NCI-H2029 (cell line): ENCODE data around the gene RIT2.

Source experiments
- DNase-seq: peaks from one replicate; lab custom pipeline; 2025; lab: John Stamatoyannopoulos, UW

The RIT2 gene

DNA sequence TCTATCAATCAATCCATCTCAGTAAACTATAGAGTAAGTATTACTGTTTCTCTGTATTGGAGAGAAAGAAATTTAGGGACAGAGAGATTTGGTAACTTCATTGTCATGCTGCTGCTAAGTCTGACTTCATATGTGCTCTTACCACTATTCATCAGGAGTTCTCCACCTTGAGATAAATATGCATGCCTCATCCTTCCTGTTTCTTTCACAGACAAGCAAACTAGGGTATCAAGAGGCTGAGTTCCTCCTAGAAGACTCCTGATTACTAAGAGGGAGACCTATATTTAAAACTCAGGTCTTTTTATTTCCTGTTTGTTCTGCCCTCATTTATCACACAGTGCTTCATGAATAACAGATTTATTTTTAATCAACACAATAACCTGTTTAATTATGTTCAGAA is 34.1 kb downstream of the RIT2 start:
- no peak for DNase-seq

- no peak for DNase-seq
These were observed 34.8 kb downstream of the RIT2 start for GRCh38 chr18:43080671-43081070.

DNA sequence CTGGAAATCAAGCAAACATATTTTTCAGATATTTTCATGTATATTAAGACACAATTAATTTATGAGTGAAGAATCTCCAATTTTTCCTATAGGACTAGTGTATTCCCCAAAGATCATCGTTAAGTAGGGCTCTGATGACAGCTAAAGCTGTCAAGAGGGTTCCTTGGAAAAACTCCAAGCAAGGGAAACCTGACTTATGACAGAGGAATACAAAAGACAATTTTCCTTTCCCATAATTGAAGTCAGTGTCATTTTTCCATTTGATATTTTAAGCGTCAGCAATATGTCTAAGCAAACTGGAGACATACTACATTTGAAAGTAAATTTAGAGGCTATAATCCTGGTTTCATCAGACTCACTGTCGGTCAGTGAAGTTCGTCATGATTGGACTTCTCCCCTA is 36.1 kb downstream of the RIT2 start:
- DNase-seq, result no peak

DNA sequence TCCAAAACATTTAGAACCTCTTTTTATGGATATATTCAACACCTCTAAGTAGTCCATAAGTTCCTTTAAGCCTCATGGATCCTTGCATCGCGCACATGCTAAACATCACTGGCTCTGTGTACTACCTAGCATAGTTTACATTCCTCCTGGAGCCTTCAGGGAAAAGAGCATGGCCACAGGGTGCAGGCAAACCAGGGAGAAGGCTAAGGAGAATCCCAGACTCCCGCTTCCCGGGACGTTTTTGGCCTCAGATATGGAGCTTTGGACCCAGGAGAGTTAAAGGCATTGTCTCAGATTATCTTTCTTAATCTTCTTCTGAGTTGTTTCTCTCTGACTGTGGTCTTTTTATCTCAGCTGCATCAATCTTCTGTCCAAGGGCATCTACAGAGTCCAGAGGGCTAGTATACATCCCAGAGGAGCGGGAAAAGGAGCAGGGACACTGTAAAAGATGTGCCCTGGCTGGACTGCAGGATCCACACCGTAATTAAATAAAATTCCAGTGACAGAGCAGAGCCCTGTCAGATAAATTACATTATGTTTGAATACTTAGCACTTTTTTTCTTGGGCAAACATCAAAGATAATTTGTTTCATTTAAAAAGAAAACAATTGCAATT is 36.9 kb downstream of the RIT2 start:
- no peak for DNase-seq

DNA sequence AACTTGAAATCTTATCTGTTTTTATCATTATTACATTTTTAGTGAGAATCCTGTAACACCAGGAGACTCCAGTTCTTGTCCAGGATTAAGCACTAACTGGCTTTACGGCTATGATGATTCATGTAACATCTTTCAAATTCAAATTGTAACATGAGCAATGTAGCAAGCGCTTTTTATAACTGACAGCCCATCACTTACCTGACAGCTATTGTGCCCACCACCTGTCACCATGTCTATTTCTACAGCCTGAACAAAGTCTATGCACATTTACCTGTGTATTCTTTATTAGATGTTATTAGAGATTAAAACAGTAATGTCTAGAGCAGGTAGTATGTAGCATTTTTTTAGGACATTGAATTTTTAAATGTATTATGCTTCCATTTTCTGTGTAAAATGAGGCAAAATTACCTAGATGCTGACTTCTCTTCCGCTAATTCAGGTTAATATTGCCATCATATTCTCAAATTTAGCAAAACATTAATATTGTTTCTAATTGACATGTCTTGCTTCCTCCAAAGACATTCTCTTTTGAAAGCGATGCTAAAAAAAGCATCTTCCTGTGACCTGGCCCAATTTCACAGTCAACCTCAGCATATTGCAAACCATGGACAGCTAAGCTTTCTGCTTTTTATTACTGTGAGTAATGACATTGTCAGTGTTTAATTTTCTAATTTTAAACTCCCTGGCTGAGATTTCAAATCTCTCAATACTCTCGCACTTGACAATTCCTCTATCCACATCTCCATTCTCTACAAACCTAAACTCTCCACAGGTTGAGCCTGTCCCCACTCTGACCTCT is 37.8 kb downstream of the RIT2 start:
- no peak for DNase-seq

- no peak for DNase-seq
These were observed 41.7 kb downstream of the RIT2 start for GRCh38 chr18:43073771-43074170.

DNA sequence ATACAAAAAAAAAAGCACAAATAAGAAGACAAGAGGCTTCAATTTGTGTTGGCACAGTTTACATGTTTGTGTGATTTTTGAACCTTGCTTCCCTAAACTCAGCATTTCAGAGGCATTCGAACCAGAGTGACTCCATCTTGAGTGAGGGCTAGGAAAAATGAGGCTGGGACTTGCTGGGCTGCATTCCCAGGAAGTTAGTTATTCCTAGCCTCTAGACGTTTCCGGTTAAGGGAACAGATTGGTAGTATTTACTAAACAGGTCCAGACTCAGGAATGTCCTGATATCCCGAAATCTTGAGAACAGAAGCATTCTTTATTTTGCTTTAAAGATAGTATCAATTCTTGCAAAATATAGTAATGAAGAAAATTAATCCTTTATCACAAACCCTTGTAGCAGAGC is 46.7 kb downstream of the RIT2 start:
- no peak for DNase-seq

DNA sequence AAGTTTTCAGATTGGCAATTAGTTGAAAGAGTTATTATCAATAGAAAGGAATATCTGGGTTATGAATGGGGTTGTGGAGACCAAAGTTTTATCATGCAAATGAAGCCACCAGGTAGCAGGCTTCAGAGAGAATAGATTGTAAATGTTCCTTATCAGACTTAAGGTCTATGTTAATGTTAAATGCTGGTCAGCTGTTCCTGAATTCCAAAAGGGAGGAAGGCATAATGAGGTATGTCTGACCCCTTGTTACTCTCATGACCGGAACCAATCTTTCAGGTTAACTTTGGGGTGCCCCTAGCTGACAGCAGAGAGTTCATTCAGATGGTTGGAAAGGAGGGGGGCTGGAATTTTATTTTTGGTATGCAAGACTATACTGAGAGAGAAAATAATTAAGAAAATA is 47.9 kb downstream of the RIT2 start:
- DNase-seq, result no peak

GRCh38 chr18:43061816-43062215 is 53.7 kb downstream of the RIT2 start:
- DNase-seq, result no peak

DNA sequence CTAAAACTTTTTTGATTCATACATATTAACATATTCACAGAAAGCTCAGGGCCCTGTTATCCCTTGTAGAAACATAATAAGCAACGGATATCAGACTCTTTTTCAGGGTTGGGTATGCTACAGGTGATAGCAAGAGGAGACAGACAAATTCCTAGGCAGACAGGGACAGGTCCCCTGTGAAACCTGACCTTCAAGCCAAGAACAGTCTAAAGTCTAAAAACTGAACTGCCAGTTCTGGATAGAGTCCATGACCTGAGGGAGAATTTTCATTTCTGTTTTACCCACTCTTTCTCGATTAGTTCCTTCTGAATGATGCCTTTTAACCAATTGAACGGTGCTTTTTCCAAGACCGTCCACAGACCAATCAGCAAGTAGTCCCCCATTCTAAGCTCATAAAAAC is 54.2 kb downstream of the RIT2 start:
- no peak for DNase-seq

GRCh38 chr18:43060020-43060419 is 55.5 kb downstream of the RIT2 start:
- no peak for DNase-seq

DNA sequence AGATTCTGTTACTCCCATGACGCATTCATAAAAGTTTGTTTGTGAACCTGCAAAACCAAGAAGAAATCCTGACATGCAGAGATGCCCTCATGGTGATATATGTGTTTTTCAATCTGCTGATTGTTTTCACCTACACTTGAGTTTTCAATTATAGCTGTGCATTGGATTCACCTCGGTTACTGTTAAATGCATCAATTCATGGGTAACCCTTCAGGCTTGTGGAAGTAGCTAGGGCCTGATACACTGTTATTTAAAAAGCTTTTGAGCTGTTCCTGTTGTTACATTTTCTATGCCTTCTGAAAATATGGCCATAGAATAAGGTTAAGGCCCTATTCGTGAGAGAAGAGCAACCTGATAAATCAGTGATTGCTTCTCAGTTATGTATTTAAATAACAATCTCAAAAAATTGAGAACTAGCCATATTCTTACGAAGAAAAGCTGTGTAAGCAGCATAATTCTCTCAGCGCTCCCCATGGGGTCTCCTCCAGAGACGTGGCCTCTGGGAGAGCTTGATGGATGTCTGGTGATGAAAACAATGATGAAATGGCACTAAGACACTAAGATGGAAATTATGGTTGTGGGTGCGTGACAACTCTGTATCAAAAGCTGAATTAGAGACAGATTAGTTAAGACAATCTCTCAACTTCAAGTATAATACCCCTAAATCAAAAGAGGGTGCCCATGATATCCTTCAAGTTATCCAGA is 60.5 kb downstream of the RIT2 start:
- DNase-seq, result no peak

DNA sequence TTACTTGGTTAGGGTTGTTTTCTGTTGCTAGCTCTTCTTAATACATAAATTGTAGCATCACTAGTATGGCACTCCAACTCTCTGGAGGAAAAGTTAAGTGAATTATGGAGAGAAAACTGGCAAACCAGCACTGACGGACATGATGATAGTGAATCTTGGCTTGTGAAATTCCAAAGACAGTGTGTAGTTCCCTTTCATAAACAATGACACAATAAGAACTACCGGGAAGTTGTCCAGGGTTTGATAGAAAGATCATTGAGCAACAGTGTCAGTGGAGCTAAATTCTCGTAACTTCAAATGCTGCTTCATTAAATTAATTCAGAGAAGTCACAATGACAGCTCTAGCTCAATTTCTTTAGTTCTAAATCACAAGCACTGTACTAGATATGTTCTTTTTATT is 66.5 kb downstream of the RIT2 start:
- no peak for DNase-seq

DNA sequence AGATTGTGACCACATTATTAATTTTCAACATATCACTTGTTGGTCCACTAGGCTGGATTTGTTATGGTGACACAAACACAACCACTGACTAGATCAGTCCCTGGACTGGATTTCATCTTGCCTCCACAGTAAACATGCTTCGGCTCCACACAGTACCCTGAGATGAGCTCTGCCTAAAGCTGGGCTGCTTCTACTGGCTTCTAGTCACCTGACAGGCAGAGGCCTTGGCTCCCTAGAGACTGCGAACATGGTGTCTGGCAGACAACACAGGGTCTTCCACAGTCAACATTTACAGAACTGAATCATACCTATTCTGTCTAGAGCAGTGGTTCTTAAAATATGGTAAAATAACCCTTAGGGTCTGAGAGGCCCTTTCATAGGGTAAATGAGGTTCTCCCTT is 69.2 kb downstream of the RIT2 start:
- no peak for DNase-seq

- no peak for DNase-seq
These were observed 71.9 kb downstream of the RIT2 start for GRCh38 chr18:43043626-43044025.

GRCh38 chr18:43040281-43040680 is 75.2 kb downstream of the RIT2 start:
- DNase-seq, result no peak

- no peak for DNase-seq
These were observed 80.6 kb downstream of the RIT2 start for GRCh38 chr18:43034683-43035500.

DNA sequence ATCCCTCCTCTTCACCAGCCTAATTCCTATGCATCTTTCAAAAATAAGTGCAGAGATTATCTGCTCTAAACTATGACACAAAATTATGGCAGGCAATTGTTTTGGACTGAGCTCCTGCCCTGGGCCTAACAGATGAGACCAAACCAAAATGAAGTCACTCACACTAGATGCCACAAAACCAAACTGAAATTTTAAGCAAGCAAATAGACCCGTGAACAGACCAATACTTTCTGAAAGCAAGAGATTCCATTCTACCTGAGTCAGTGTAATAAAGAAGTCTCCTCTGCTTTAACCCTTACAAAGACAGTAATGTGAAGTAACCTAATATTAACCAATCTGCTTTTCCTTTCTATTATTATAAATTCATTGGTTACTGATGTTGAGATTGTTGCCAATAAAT is 84.3 kb downstream of the RIT2 start:
- no peak for DNase-seq

DNA sequence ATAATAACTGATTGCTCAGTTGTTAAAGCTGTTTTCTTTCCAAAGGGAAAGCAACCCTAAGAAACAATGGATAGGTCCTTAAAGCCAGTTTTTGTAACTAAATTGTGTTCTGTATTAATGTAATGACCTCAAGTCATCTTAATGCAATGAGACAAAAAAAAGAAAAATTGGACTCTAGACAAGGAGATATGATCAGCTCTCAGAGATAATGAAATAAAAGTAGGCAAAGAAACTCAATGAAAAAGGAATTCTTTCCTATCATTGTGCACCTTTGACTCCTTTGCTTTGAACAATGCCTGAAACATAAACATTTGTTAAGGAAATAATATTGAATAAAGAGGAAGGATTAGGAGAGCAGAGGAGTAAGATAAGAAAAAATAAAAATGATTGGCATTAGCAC is 86.1 kb downstream of the RIT2 start:
- no peak for DNase-seq

- no peak for DNase-seq
These were observed 92.6 kb downstream of the RIT2 start for GRCh38 chr18:43022874-43023273.

GRCh38 chr18:43017622-43018021 is 97.9 kb downstream of the RIT2 start:
- DNase-seq, result no peak

GRCh38 chr18:43013486-43013885 is 102.0 kb downstream of the RIT2 start:
- DNase-seq, result no peak
